GM12891 (cell line): Measurements from ENCODE around the gene CDH23.

Experiments used
- POLR2A ChIP-seq: IDR thresholded peaks from 2 replicates; pipeline ENCODE4 v1.6.1; 2011; ENCODE audit warnings: low read depth, low read length, control low read depth
- POLR2AphosphoS5 ChIP-seq: IDR thresholded peaks from 2 replicates; pipeline ENCODE4 v1.6.1; 2011; ENCODE audit warnings: low read depth, low read length, control low read depth
- POU2F2 ChIP-seq: IDR thresholded peaks from 2 replicates; pipeline ENCODE4 v1.6.1; 2011; ENCODE audit warnings: low read depth, mild to moderate bottlenecking, control low read depth, low read length, moderate library complexity
- SPI1 ChIP-seq: IDR thresholded peaks from 2 replicates; pipeline ENCODE4 v1.6.1; 2011; ENCODE audit warnings: low read depth, low read length, control low read depth
- TAF1 ChIP-seq: IDR thresholded peaks from 2 replicates; pipeline ENCODE4 v1.6.1; 2011; ENCODE audit warnings: low read depth, low read length, control low read depth

- no peak for TF ChIP-seq POU2F2
- TF ChIP-seq POLR2AphosphoS5, result no peak
- no peak for TF ChIP-seq POLR2A
- TF ChIP-seq TAF1, result no peak
- no peak for TF ChIP-seq SPI1
These were observed 26.7 kb upstream of the CDH23 start for GRCh38 chr10:71370031-71370430.
